ENCODE measurements around the gene INPP5A.

Gene INPP5A

DNA sequence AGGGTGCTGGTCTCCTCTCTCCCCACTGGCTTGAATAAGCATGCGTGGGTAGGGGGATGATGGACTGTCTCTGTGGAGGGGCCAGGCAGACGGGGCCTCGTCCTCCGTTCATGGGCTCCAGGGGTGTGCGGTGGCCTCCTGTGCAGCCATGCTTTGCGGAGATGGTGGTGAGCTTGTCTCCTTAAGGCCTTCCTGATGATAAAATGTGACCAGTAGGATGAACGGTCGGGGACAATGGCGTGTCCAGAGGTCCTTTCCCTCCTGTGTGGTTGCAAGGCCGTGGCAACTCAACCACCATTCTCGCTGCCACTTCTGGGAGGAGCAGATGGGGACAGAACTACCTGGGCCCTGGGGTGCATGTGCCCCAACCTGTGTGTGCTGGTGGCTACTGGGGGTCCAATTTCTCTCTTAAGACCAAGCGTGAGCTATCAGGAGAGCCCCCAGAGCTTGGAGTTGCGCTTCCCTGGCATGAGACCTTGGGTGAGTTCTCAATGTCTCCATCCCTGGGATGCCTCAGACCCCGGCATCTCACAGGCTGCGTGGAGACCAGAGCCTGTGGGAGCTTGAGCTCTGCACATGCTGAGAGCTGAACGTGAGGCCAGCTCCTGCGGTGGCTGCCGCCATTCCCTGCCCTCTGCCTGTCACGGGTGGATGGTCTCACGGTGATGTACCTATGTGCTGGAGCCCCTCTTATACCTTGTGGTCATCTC lies 112.2 kb downstream of the INPP5A start:
- Histone ChIP-seq H3K27me3 (ENCODE audit: insufficient read depth, low read length, poor library complexity, severe bottlenecking) (no peaks in the 10 kb centered on the region), H3K4me3 (ENCODE audit: low read length, poor library complexity, severe bottlenecking) (no peak overlapping the region), H4K20me1 (ENCODE audit: insufficient read depth, low read length, poor library complexity, severe bottlenecking) (no peaks in the 10 kb centered on the region), H3K9ac (ENCODE audit: low read depth, low read length, poor library complexity, severe bottlenecking) (no peak overlapping the region), H3K4me1 (ENCODE audit: insufficient read depth, low read length, poor library complexity, severe bottlenecking) (no peaks in the 10 kb centered on the region), H2AFZ (ENCODE audit: low read length) (no peak overlapping the region), H3F3A (ENCODE audit: low read depth) (no peaks in the 10 kb centered on the region), H3K4me2 (ENCODE audit: low read depth, low read length, poor library complexity, severe bottlenecking) (no peak overlapping the region), H3K79me2 (ENCODE audit: insufficient read depth, low read length) (peaks cover 10% of the 10 kb centered on the region; the same call in 1 of the 2 replicates), H3K36me3 (ENCODE audit: insufficient read depth, low read length) (peaks cover 24% of the 10 kb centered on the region; the same call in 1 of the 2 replicates), H3K9me3 (ENCODE audit: insufficient read depth, low read depth, low read length) (no peaks in the 10 kb centered on the region), H3K9me2 (replicated peaks; ENCODE audit: low read depth, low read length) (no peaks in the 10 kb centered on the region)
- no peak for TF ChIP-seq EZH2phosphoT487 (IDR thresholded peaks at IDR 0.05; ENCODE audit: borderline replicate concordance)
- no peak for TF ChIP-seq CTCF (conservative IDR thresholded peaks at IDR 0.05; ENCODE audit: low read length)

GRCh38 chr10:132650611-132651250 lies 113.1 kb downstream of the INPP5A start:
- no peaks in the 10 kb centered on the region for H4K20me1 ChIP-seq (ENCODE audit: insufficient read depth, low read length, poor library complexity, severe bottlenecking)
- H3K9ac ChIP-seq (ENCODE audit: low read depth, low read length, poor library complexity, severe bottlenecking), result no peak overlapping the region
- no peak overlapping the region for H3K4me2 ChIP-seq (ENCODE audit: low read depth, low read length, poor library complexity, severe bottlenecking)
- H3K9me3 ChIP-seq (ENCODE audit: insufficient read depth, low read depth, low read length), result no peaks in the 10 kb centered on the region
- TF ChIP-seq EZH2phosphoT487 (IDR thresholded peaks at IDR 0.05; ENCODE audit: borderline replicate concordance) (no peak), CTCF (conservative IDR thresholded peaks at IDR 0.05; ENCODE audit: low read length) (no peak)
- no peaks in the 10 kb centered on the region for H3F3A ChIP-seq (ENCODE audit: low read depth)
- no peak overlapping the region for H2AFZ ChIP-seq (ENCODE audit: low read length)
- peaks cover 30% of the 10 kb centered on the region; the same call in 1 of the 2 replicates for H3K36me3 ChIP-seq (ENCODE audit: insufficient read depth, low read length)
- H3K27me3 ChIP-seq (ENCODE audit: insufficient read depth, low read length, poor library complexity, severe bottlenecking), result no peaks in the 10 kb centered on the region
- no peaks in the 10 kb centered on the region for H3K9me2 ChIP-seq (replicated peaks; ENCODE audit: low read depth, low read length)
- H3K79me2 ChIP-seq (ENCODE audit: insufficient read depth, low read length), result peaks cover 2% of the 10 kb centered on the region; the same call in 1 of the 2 replicates
- H3K4me3 ChIP-seq (ENCODE audit: low read length, poor library complexity, severe bottlenecking), result no peak overlapping the region
- H3K4me1 ChIP-seq (ENCODE audit: insufficient read depth, low read length, poor library complexity, severe bottlenecking), result no peaks in the 10 kb centered on the region

DNA sequence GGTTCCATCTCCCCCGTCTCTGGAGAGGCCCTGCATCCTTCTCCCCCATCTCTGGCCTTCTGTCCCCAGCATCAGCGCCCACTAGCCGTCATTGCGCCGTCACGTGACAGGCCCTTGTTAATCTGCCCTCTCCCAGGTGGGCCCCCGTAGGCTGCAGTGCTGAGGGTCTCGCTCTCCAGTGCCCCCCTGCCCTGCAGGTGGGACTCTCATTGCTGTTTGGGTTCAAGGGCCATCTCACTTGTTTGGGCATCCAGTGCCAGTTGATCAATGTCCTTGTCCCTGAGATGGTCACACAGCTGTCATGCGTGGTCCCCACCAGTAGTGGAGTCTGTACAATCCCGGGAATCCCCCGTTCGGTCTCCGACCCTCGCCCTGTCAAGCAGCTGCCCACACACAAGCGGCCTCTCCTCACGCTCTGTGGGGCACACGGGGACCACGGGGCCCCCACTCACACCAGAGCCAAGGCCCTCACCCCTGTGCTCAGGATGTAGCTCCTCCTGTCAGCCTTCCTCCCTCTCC lies 114.0 kb downstream of the INPP5A start:
- H3K9me3 ChIP-seq (ENCODE audit: insufficient read depth, low read depth, low read length), result no peaks in the 10 kb centered on the region
- H4K20me1 ChIP-seq (ENCODE audit: insufficient read depth, low read length, poor library complexity, severe bottlenecking), result no peaks in the 10 kb centered on the region
- no peak overlapping the region for H3K9ac ChIP-seq (ENCODE audit: low read depth, low read length, poor library complexity, severe bottlenecking)
- H3K36me3 ChIP-seq (ENCODE audit: insufficient read depth, low read length), result peaks cover 31% of the 10 kb centered on the region; the same call in 1 of the 2 replicates
- no peaks in the 10 kb centered on the region for H3K79me2 ChIP-seq (ENCODE audit: insufficient read depth, low read length)
- H3K9me2 ChIP-seq (replicated peaks; ENCODE audit: low read depth, low read length), result no peaks in the 10 kb centered on the region
- no peak overlapping the region for H2AFZ ChIP-seq (ENCODE audit: low read length)
- H3F3A ChIP-seq (ENCODE audit: low read depth), result no peaks in the 10 kb centered on the region
- no peak overlapping the region for H3K4me2 ChIP-seq (ENCODE audit: low read depth, low read length, poor library complexity, severe bottlenecking)
- no peaks in the 10 kb centered on the region for H3K27me3 ChIP-seq (ENCODE audit: insufficient read depth, low read length, poor library complexity, severe bottlenecking)
- TF ChIP-seq CTCF (conservative IDR thresholded peaks at IDR 0.05; ENCODE audit: low read length) (no peak), EZH2phosphoT487 (IDR thresholded peaks at IDR 0.05; ENCODE audit: borderline replicate concordance) (no peak)
- H3K4me3 ChIP-seq (ENCODE audit: low read length, poor library complexity, severe bottlenecking), result no peak overlapping the region
- H3K4me1 ChIP-seq (ENCODE audit: insufficient read depth, low read length, poor library complexity, severe bottlenecking), result no peaks in the 10 kb centered on the region

All from Loucy (cell line).